SU-DHL-6 (cell line): ENCODE data around the gene PSME2.

Experiments used
- EZH2phosphoT487 ChIP-seq: fragments of 200-600 bp; sonication (generic), shearing (Covaris generic); conservative IDR thresholded peaks from 2 replicates; pipeline ENCODE4 v1.6.1; 2018; ENCODE audit warnings: mild to moderate bottlenecking, antibody characterized with exemption, low read length, moderate library complexity, mixed read lengths
- TF ChIP-seq, protein P1 (sequence below): fragments of 200-600 bp; sonication (generic); IDR thresholded peaks from one replicate; pipeline ENCODE4 v1.5.1; 2017; ENCODE audit warnings: antibody characterized with exemption, mild to moderate bottlenecking, low read length, moderate library complexity; ENCODE audit not compliant: insufficient read depth, poor library complexity, severe bottlenecking

- TF ChIP-seq, protein P1, sequence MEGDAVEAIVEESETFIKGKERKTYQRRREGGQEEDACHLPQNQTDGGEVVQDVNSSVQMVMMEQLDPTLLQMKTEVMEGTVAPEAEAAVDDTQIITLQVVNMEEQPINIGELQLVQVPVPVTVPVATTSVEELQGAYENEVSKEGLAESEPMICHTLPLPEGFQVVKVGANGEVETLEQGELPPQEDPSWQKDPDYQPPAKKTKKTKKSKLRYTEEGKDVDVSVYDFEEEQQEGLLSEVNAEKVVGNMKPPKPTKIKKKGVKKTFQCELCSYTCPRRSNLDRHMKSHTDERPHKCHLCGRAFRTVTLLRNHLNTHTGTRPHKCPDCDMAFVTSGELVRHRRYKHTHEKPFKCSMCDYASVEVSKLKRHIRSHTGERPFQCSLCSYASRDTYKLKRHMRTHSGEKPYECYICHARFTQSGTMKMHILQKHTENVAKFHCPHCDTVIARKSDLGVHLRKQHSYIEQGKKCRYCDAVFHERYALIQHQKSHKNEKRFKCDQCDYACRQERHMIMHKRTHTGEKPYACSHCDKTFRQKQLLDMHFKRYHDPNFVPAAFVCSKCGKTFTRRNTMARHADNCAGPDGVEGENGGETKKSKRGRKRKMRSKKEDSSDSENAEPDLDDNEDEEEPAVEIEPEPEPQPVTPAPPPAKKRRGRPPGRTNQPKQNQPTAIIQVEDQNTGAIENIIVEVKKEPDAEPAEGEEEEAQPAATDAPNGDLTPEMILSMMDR, result no peak
- no peak for TF ChIP-seq EZH2phosphoT487
Measured at GRCh38 chr14:24106672-24107271, 39.6 kb downstream of the PSME2 start.
